SK-N-MC (cell line): ENCODE measurements around the gene TSPEAR.

Experiments used
- EZH2 ChIP-seq: fragments of 200-600 bp; sonication (generic); IDR thresholded peaks from one replicate; pipeline ENCODE4 v1.6.1; 2017; ENCODE audit warnings: antibody characterized with exemption
- POLR2AphosphoS5 ChIP-seq: IDR thresholded peaks from 2 replicates; pipeline ENCODE4 v1.6.1; 2012; ENCODE audit warnings: mild to moderate bottlenecking, low read depth, low read length, borderline replicate concordance

DNA sequence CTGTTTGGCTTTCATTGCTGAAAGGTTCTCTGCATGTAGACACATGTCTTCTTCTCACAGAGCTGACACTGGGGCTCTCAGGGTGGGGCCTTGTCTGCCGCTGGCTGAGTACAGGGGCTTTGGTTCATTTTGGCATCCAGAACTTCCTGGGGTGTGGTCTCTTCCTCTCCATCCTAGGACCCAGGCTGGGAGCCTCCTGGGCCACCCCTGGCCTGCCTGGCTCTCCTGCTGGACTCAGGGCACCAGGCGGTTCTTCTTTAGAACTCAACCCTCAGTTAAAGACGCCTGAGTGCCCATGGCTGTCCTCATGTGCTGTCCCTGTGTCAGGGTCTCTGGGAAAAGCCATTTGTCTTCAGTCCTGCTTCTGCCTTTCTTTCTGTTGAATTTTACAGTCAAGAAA, 125.5 kb downstream of the TSPEAR start:
- no peak for TF ChIP-seq POLR2AphosphoS5
- no peak for TF ChIP-seq EZH2
